Right ventricle myocardium inferior (tissue), 1 donor: ENCODE data around the gene OR10T2. TPM values are rescaled to one million over a fixed set of nuclear protein-coding genes. Genes with fewer than 3 reads are reported as not detected.
"Not testable (repeated sequence)": the region's sequence is repeated elsewhere in the genome, so short reads cannot be mapped to it uniquely, and the experiment has no call there.

Experiments used
- ATAC-seq: fragments of 200-7000 bp; cut with Tn5 transposase; one replicate; pipeline ENCODE4 v1.9.1; 2020; ENCODE audit warnings: mild to moderate bottlenecking, moderate library complexity
- DNase-seq: peaks from one replicate; pipeline ENCODE4 v3.0.0; 2021; ENCODE audit errors: missing footprints
- intact Hi-C: fragments of 100-400 bp; cut with DNase I; formaldehyde crosslinking; loops from one replicate; pipeline ENCODE4 v1.11.0; 2022
- total RNA-seq: library from RNA; stranded (reverse); fragmentation: NEBNext Ultra II Directional; extraction: Animal tissue kit (Norgen Biotek cat#: 25700); gene quantifications from one replicate; pipeline ENCODE4 v1.2.1, GENCODE V29; 2021
- donor health status: DM: no; HTN: yes; CAD: no; lungs with severe emphysema.

Gene OR10T2
- total RNA-seq, 1 donor from 2014 or later = not detected

DNA sequence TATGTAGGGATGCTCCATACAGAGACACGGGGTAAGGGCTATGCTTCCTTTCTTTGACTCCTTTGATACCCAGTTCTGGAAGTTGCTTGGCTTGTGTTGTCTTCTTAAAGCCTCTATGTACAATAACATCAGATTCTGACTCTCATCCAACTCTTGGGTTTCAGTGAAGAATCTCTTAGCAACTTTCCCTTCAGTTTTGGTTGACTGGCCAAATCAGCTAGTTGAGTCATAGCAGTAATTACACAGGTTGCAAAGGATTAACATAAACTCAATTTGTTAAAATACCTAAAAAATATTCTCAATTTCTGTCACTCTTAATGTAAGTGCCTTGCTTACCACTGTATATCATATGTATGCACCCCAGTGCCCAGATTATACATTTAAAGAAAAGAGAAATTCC, 36.3 kb downstream of the OR10T2 start:
- intact Hi-C loops = no loop called here
- DNase-seq (no peak), ATAC-seq (no peak)

DNA sequence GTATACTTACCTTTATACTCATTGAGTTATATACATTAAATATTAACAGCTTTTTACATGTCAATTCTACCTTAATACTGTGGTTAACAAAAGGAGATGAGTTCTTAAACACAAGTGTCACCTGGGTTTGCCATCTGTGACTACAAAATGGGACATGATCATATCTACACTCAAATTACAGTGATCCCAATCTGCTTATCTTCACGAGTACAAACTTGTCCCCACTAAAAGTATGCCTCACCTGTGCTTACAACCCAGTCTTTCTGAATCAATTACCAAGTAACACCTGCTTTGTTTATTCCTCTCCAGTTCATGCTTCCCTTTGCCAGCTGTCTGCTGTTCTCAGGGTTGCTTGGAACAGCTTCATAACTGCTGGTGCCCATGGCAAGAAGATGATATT, 36.8 kb downstream of the OR10T2 start:
- intact Hi-C loops = no loop called here
- DNase-seq = no peak
- no peak for ATAC-seq

DNA sequence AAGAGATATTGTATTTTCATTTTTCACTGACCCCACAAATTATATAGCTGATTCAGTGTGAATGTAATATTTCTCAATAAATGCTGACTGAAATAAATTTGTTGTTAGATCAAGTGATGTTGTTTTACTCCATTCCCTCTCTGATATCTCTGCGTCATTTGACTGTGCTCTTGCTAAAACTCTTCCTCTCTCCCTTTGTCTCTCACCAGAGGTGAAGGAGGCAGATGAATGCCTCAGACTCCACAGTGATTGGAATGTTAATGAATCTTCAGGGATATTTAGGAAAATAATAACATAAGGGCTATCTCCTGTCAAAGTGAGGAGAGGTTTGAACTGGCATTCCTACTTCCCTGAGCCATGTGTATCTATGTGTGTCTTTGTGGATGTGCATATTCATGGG, 41.8 kb downstream of the OR10T2 start:
- DNase-seq = no peak
- no peak for ATAC-seq
- intact Hi-C loops = no loop called here

DNA sequence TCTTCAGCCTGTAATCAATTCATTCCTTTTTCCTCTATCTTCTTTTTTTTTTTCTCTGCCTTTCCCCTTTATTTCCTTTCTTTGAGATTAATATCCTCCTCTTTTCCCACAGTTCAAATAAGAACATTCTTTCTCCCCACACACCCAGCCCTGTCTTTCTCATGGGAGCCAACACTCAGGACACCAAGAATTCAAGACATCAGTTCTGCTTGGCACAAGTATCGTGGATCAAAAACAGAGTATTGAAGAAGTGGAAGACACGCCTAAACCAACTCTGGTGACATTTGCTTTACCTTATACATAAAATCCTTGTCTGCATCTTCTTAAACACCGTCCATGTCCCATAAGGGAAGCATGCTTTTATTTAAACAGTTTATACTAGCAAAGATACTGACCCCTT, 42.6 kb downstream of the OR10T2 start:
- intact Hi-C loops = no loop called here
- no peak for ATAC-seq
- no peak for DNase-seq

DNA sequence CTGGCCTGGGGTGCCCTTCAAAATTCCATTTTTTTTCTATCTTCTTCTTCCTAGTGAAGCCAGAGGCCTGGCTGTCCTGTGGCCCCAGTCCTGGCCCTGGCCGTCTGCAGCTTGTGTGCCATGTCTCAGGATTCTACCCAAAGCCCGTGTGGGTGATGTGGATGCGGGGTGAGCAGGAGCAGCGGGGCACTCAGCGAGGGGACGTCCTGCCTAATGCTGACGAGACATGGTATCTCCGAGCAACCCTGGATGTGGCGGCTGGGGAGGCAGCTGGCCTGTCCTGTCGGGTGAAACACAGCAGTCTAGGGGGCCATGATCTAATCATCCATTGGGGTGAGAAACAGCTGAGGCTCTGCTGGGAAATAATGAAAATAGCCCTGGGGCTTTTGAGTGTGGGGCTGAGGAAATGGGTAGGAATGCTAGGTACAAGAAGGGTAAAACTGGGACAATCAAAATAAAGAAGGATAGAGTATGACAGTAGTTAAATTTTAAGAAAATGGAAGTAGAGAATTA, 43.4 kb downstream of the OR10T2 start:
- intact Hi-C loops = no loop called here
- no peak for ATAC-seq

DNA sequence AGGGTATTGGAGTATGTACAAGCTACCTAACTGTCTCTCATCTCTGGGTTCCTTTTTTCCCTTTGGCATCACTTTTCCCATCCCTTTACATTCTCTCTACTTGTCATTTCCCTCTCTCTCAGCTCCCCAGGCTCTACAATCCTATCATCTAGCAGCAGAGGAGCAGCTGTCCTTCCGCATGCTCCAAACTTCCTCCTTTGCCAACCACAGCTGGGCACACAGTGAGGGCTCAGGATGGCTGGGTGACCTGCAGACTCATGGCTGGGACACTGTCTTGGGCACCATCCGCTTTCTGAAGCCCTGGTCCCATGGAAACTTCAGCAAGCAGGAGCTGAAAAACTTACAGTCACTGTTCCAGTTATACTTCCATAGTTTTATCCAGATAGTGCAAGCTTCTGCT, 45.0 kb downstream of the OR10T2 start:
- intact Hi-C loops = no loop called here
- ATAC-seq (no peak), DNase-seq (no peak)

More for the DNA sequence above, 43.4 kb downstream of the OR10T2 start:
- DNase-seq = peak; percentile 62

DNA sequence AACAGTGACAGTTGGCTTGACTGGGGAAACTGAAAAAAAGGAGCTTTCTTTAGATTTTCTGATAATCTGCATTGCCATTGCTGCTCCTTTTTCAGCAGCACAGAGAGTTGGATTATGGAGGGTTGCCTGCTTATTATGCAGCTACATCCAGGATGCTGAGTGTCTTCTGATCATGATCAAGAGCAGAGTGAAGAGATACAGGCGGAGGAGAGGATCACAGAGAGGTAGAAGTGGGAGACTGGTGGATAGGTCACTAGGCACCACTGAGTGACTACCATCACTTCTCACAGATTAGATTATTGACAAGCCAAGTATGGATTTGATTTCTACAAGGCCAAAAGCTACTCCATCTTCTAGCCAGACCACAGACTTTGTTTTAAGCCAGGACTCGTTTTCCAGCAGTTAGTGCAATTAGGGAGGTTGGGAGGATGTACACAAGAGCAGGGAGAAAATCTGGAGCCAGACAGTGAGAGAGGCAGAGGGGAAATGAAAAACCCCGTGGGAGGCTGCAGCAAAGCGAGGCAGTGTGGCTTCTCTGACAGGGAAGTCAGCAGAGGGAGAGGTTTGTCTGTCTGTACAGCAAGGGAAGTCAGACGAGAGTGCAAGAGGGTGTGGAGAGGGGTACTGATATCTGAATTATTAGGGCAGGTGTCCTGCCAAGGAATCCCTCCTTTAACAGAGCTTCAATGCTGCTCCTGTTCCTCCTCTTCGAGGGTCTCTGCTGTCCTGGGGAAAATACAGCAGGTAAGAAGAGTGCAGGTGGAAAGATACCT, 45.8 kb downstream of the OR10T2 start, which contains the start of gene CD1E:
CD1E (plus strand) TSS at position 592 of the 773 bp plus-strand sequence; CDS start at position 687, 95 bp downstream.
- DNase-seq (no peak), ATAC-seq (no peak)
- intact Hi-C loops = no loop called here

DNA sequence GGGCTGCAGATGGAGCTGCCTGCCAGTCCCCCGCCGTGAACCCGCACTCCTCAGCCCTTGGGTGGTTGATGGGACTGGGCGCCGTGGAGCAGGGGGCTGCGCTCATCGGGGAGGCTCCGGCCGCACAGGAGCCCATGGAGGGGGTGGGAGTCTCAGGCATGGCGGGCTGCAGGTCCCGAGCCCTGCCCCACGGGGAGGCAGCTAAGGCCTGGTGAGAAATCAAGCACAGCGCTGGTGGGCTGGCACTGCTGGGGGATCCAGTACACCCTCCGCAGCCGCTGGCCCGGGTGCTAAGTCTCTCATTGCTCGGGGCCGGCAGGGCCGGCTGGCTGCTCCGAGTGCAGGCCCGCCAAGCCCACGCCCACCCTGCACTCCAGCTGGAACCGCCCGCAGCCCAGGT, 50.3 kb downstream of the OR10T2 start:
- DNase-seq, ATAC-seq, intact Hi-C loops: not testable (repeated sequence)

Other genes with a start within 250 kb of the OR10T2 start
- 1.5 TPM for gene CD1D, start 218.6 kb downstream of the OR10T2 start, total RNA-seq
- not detected for gene CD1A, start 145.0 kb downstream of the OR10T2 start, total RNA-seq
- 0.57 TPM for gene CD1C, start 109.5 kb downstream of the OR10T2 start, total RNA-seq
- gene CD1B, start 67.9 kb downstream of the OR10T2 start, total RNA-seq = not detected
- gene CD1E, start 45.6 kb downstream of the OR10T2 start, total RNA-seq = not detected
- gene OR10K2, start 26.8 kb upstream of the OR10T2 start, total RNA-seq = not detected
- gene OR10K1, start 62.4 kb upstream of the OR10T2 start, total RNA-seq = not detected
- gene OR10R2, start 72.8 kb upstream of the OR10T2 start, total RNA-seq = not detected
- not detected for gene OR6Y1, start 154.9 kb upstream of the OR10T2 start, total RNA-seq
- not detected for gene OR6P1, start 171.1 kb upstream of the OR10T2 start, total RNA-seq
- not detected for gene OR10X1, start 180.4 kb upstream of the OR10T2 start, total RNA-seq
- gene OR10Z1, start 205.8 kb upstream of the OR10T2 start, total RNA-seq = not detected